T-helper 17 cell (primary cell): ENCODE data around the gene TXNDC11. TPM values are rescaled to one million over a fixed set of nuclear protein-coding genes. Genes with fewer than 3 reads are reported as not detected.

Experiments
- ATAC-seq: fragments of 150-1000 bp; cut with Tn5 transposase; 2 replicates; pipeline ENCODE4 v1.10.0; 2021; ENCODE audit warnings: mild to moderate bottlenecking, moderate library complexity
- DNase-seq, 3 donors: peaks; one replicate each; pipeline versions ENCODE4 v3.0.0 to v3.0.0-alpha.2; 2020 to 2021
- H3K9me3 ChIP-seq: one replicate; pipeline ENCODE4 v1.7.0; 2013; ENCODE audit warnings: low read length, mild to moderate bottlenecking; ENCODE audit not compliant: control insufficient read depth, poor library complexity, severe bottlenecking
- H3K27ac Mint-ChIP-seq: one replicate; pipeline ENCODE4 v1.8.0; 2022; ENCODE audit warnings: mild to moderate bottlenecking, moderate library complexity, mixed read lengths
- H3K27me3 Mint-ChIP-seq: one replicate; pipeline ENCODE4 v1.8.0; 2022; ENCODE audit warnings: mixed read lengths
- H3K36me3 Mint-ChIP-seq: one replicate; pipeline ENCODE4 v1.8.0; 2022; ENCODE audit warnings: low read depth, mixed read lengths
- H3K4me1 Mint-ChIP-seq: one replicate; pipeline ENCODE4 v1.8.0; 2022; ENCODE audit warnings: mild to moderate bottlenecking, mixed read lengths
- H3K4me3 Mint-ChIP-seq: one replicate; pipeline ENCODE4 v1.8.0; 2022; ENCODE audit warnings: mild to moderate bottlenecking, moderate library complexity, mixed read lengths
- total RNA-seq, 4 donors: library from RNA in 2 of 4; stranded (reverse) in 2 of 4; gene quantifications; one replicate each; pipeline ENCODE4 v1.2.3 and lab custom pipeline; 2022 to 2026

TXNDC11 gene
- total RNA-seq, 2 donors from 2014 or later, result 87.5 to 103 TPM

DNA sequence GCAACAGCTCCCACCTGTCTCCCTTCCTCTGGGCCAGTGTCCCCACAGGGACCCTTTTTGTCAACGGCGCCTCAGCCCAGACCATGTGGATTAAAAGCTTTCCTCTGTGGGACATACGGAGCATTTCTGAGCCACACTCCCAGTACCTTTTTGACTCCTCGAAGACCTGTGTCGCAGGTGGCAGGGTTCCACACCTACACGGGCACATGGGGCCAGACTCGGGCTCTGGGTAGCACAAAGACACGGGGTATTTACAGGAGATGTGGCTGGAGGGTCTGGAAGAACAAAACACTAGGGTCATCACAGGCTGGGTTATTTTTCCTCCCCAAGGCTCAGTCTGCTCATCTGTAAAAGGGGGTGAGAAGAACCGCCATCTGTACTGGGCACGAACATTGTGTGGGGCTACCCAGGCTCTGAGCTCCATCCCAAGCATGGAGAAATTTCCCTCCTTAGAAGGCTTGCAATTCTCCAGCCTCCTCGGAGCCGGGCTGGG, 106.9 kb downstream of the TXNDC11 start:
- Mint-ChIP-seq H3K27ac (no peak overlapping the region), H3K4me1 (peaks cover 14% of the 10 kb centered on the region), H3K27me3 (no peaks in the 10 kb centered on the region), H3K4me3 (no peak overlapping the region), H3K36me3 (peaks cover 3% of the 10 kb centered on the region)
- ATAC-seq (no peak), DNase-seq (no peak)
- H3K9me3 ChIP-seq, result no peaks in the 10 kb centered on the region

DNA sequence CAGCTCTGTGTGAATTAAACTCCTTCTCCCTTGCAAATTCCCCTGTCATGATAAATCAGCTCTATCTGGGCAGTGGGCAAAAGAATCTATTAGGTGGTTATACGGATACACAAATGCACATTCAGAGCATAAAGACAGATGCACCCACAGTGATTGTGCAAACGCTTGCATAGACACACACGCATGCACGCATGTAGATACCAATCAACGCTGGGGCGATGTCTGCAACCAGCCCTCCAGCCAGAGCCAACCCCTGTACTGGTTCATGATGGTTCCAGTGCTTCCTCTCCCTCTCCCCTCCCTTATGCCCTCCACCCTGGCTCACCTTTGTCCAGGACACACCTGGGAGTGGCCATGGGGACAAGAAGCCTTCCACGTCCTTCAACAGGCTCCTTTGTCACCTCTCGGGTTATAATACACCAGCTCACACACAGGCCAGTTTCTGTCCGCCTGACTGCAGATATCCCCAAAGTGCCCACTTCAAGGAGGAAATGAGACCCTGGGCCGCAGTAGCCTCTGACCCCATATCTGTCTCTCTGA, 107.5 kb downstream of the TXNDC11 start:
- DNase-seq, result no peak
- H3K4me3 Mint-ChIP-seq, result no peak overlapping the region
- no peak for ATAC-seq
- H3K36me3 Mint-ChIP-seq, result peaks cover 3% of the 10 kb centered on the region
- H3K4me1 Mint-ChIP-seq, result peaks cover 18% of the 10 kb centered on the region
- no peaks in the 10 kb centered on the region for H3K9me3 ChIP-seq
- H3K27me3 Mint-ChIP-seq, result no peaks in the 10 kb centered on the region
- no peak overlapping the region for H3K27ac Mint-ChIP-seq

DNA sequence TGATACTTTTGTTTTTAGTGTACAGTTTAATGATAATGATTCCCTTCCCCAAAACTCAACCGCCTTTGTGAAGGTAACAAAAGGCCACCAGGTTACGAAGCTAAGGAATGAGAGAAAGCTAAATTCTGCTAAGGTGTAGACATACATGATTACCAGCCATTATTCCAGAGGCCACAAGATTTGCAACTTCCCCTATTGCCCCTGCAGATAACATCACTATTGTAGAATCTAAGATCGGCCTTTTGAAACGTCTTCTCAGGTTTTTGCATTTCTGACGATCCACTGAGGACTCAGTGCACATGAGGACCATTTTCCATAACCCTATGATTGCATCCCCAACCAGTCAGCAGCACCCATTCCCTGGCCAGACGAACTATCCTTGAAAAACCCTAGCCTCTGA, 108.3 kb downstream of the TXNDC11 start:
- H3K9me3 ChIP-seq, result no peaks in the 10 kb centered on the region
- Mint-ChIP-seq H3K27me3 (no peaks in the 10 kb centered on the region), H3K4me3 (no peak overlapping the region), H3K4me1 (peaks cover 22% of the 10 kb centered on the region), H3K27ac (no peak overlapping the region), H3K36me3 (peaks cover 3% of the 10 kb centered on the region)
- ATAC-seq, result no peak
- no peak for DNase-seq

DNA sequence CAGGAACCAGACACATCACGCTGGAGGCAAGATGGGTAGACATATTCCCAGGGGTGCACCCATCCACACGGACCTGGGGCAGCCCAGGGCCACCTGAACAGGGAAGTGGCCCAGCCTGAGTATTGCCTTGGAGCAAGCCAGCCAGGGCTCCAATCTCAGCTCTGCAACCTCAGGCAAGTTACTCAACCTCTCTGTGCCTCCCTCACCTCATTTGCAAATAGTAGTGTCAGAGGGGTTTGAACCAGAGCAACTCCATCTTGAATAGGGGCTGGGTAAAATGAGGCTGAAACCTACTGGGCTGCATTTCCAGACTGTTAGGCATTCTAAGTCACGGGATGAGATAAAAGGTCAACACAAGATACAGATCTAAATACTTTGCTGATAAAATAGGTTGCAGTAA, 109.5 kb downstream of the TXNDC11 start:
- H3K27ac Mint-ChIP-seq, result no peak overlapping the region
- no peak for DNase-seq
- no peaks in the 10 kb centered on the region for H3K9me3 ChIP-seq
- no peak overlapping the region for H3K4me3 Mint-ChIP-seq
- no peaks in the 10 kb centered on the region for H3K36me3 Mint-ChIP-seq
- H3K4me1 Mint-ChIP-seq, result peaks cover 23% of the 10 kb centered on the region
- H3K27me3 Mint-ChIP-seq, result no peaks in the 10 kb centered on the region
- no peak for ATAC-seq

DNA sequence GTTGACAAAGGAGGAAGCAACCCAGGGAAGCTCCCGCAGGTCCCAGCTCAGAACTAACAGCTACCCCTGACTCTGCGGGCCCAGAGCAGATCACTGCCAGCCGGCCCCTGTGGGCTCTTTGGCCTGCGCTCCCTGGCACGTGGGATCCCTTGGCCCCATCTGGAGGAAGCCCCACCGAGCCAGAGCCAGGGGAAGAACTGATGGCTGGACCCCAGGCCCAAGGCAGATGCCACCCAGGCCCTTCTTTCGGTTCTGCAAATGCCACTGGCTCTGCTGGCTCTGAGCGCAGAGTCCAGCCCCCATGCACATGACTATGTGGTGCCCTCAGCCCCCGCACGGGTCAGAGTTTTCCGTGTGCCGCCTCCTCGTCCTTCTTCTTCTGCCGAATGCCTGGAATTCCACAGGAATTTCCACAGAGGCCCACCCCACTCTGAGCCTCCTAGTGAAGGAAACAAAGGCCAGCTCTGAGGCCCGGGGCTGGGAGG, 110.2 kb downstream of the TXNDC11 start:
- ATAC-seq (no peak), DNase-seq (no peak)
- Mint-ChIP-seq H3K4me3 (no peak overlapping the region), H3K4me1 (peaks cover 24% of the 10 kb centered on the region), H3K27me3 (no peaks in the 10 kb centered on the region), H3K27ac (no peak overlapping the region), H3K36me3 (no peaks in the 10 kb centered on the region)
- H3K9me3 ChIP-seq, result no peaks in the 10 kb centered on the region

DNA sequence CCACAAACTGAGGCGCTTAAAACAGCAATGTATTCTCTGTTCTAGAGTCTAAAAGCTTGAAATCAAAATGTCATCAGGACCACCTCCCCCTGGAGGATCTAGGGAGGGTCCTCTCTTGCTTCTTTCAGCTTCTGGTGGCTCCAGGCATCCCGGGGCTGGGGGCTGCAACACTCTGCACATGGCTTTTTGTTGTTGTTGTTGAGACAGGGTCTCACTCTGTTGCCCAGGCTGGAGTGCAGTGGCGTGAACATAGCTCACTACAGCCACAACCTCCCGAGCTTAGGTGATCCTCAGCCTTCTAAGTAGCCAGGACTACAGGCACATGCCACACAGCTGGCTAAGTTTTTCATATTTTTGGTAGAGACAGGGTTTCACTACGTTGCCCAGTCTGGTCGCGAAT, 111.4 kb downstream of the TXNDC11 start:
- ATAC-seq (no peak), DNase-seq (no peak)
- Mint-ChIP-seq H3K4me3 (no peak overlapping the region), H3K36me3 (no peaks in the 10 kb centered on the region), H3K4me1 (peaks cover 23% of the 10 kb centered on the region), H3K27me3 (no peaks in the 10 kb centered on the region), H3K27ac (no peak overlapping the region)
- H3K9me3 ChIP-seq, result no peaks in the 10 kb centered on the region

DNA sequence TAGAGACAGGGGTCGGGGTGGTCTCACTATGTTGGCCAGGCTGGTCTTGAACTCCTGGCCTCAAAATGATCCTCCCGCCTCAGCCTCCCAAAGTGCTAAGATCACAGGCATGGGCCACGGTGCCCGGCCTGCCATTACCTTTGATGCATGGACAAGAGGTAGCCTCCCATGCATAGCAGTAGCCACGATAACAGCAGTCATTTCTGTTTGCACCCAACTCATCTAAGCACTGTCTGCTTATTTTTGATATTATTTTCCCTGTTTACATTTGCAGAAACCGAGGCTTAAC, 111.9 kb downstream of the TXNDC11 start:
- DNase-seq (no peak), ATAC-seq (no peak)
- H3K4me3 Mint-ChIP-seq, result no peak overlapping the region
- peaks cover 22% of the 10 kb centered on the region for H3K4me1 Mint-ChIP-seq
- H3K9me3 ChIP-seq, result no peaks in the 10 kb centered on the region
- no peak overlapping the region for H3K27ac Mint-ChIP-seq
- H3K36me3 Mint-ChIP-seq, result no peaks in the 10 kb centered on the region
- H3K27me3 Mint-ChIP-seq, result no peaks in the 10 kb centered on the region

DNA sequence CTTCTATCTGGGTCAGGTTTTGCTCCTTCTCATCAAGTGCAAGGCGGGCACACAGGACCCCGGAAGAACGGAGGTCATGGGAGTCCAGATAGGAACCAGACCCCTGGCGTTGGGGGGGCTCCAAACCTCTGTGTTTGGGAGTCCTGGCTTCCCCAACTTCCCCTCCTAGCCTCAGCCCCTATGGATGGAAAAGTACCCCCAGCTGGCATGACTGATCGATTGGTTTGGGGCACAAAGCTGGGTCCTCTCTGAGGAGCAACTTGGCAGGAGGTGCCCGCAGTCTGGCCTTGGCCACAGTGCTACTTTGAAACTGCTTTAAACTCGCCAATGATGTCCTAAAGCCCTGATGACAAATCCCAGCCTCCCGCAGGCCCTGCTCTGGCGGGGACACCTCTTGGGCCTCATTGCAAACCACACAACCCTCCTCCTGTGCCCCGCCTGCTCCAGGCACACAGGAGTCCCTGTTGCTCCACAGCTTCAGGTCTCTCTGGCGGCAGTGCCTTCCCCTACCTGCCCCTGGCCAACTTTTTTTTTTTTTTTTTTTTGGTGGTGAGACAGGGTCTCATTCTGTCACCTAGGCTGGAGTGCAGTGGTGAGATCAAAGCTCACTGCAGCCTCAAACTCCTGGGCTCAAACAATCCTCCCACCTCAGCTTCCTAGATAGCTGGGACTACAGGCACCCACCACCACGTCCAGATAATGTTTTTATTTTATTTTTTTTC, 112.5 kb downstream of the TXNDC11 start:
- H3K4me1 Mint-ChIP-seq, result peaks cover 25% of the 10 kb centered on the region
- DNase-seq, result no peak
- ATAC-seq, result no peak
- no peak overlapping the region for H3K4me3 Mint-ChIP-seq
- H3K27me3 Mint-ChIP-seq, result no peaks in the 10 kb centered on the region
- H3K27ac Mint-ChIP-seq, result no peak overlapping the region
- H3K36me3 Mint-ChIP-seq, result no peaks in the 10 kb centered on the region
- no peaks in the 10 kb centered on the region for H3K9me3 ChIP-seq

Other genes with a start within 250 kb of the TXNDC11 start
- gene LITAF, start 155.9 kb downstream of the TXNDC11 start, total RNA-seq, result 100 to 1,000 TPM in 1 of 2 donors, 10 to 100 TPM in 1; 93.1 to 155 TPM
- 10 to 100 TPM; 27.8 to 89.7 TPM for gene SNN, start 74.4 kb downstream of the TXNDC11 start, total RNA-seq
- 100 to 1,000 TPM; 111 to 117 TPM for gene ZC3H7A, start 54.4 kb upstream of the TXNDC11 start, total RNA-seq
- 100 to 1,000 TPM; 159 to 186 TPM for gene RSL1D1, start 108.7 kb upstream of the TXNDC11 start, total RNA-seq
- 100 to 1,000 TPM; 161 to 203 TPM for gene GSPT1, start 173.1 kb upstream of the TXNDC11 start, total RNA-seq
- 10 to 100 TPM; 13.6 to 19.1 TPM for gene NPIPB2, start 199.2 kb upstream of the TXNDC11 start, total RNA-seq
- under 1 TPM in 1 of 2 donors, not detected in 1; 0.45 TPM for gene TNFRSF17, start 222.4 kb upstream of the TXNDC11 start, total RNA-seq
- gene SNX29, start 233.9 kb upstream of the TXNDC11 start, total RNA-seq, result 10 to 100 TPM; 31.0 to 33.3 TPM